Fibroblast of villous mesenchyme (primary cell): ENCODE data around the gene ACY1. TPM values are rescaled to one million over a fixed set of nuclear protein-coding genes. Genes with fewer than 3 reads are reported as not detected.

Experiments used
- DNase-seq: peaks from one replicate; pipeline ENCODE4 v3.0.0-alpha.2; 2010; ENCODE audit warnings: low read depth
- H3K4me3 ChIP-seq: 2 replicates; pipeline ENCODE4 v1.5.1; 2011; ENCODE audit warnings: low read depth, mild to moderate bottlenecking, low read length
- total RNA-seq: library from RNA; depleted of rRNA; stranded (reverse); fragments of >200 nt; gene quantifications from 2 replicates; pipeline ENCODE4 v1.2.3, GENCODE V29; 2012
- TF ChIP-seq, protein P1 (sequence below): IDR thresholded peaks from 2 replicates; pipeline ENCODE4 v1.5.1; 2012; ENCODE audit warnings: low read depth, mild to moderate bottlenecking, low read length; ENCODE audit not compliant: insufficient read depth

Gene ACY1
- total RNA-seq, 1 donor: 23.3 TPM

DNA sequence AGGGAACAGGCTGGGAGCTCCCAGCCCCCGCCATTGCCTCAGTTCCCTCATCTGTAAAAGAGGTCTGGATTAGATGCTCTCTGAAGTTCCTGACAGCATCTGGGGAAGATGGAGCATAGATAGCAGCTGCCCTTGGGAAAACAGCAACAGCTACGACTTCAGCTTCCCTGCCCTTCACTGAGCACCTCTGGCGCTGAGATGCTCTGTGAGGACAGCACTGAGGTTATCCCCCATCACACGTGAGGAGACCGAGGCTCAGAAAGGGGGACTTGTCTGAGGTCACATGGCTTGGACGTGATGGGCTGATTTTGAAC, 23.4 kb downstream of the ACY1 start:
- no peak for DNase-seq
- no peak overlapping the region for H3K4me3 ChIP-seq
- TF ChIP-seq, protein P1, sequence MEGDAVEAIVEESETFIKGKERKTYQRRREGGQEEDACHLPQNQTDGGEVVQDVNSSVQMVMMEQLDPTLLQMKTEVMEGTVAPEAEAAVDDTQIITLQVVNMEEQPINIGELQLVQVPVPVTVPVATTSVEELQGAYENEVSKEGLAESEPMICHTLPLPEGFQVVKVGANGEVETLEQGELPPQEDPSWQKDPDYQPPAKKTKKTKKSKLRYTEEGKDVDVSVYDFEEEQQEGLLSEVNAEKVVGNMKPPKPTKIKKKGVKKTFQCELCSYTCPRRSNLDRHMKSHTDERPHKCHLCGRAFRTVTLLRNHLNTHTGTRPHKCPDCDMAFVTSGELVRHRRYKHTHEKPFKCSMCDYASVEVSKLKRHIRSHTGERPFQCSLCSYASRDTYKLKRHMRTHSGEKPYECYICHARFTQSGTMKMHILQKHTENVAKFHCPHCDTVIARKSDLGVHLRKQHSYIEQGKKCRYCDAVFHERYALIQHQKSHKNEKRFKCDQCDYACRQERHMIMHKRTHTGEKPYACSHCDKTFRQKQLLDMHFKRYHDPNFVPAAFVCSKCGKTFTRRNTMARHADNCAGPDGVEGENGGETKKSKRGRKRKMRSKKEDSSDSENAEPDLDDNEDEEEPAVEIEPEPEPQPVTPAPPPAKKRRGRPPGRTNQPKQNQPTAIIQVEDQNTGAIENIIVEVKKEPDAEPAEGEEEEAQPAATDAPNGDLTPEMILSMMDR: no peak

DNA sequence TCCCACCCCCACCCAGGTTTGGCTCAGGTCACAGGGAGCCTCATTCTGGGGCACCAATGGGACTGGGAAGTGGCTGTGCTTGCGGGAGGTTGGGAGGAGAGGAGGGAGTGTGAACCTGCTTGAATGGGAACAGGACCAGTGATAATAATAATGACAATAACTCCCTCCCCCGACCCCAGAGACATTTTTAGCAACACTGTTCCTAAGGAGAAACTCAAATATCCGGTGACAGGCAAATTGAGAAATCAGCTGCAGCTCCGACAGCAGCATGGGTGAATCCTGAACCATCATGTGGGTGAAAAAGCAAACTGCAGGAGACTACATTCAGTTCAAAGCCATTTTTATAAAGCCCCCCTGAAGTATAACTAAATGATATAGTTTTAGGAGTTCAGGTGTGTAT, 24.0 kb downstream of the ACY1 start:
- TF ChIP-seq, protein P1: no peak
- no peak overlapping the region for H3K4me3 ChIP-seq
- DNase-seq: no peak

DNA sequence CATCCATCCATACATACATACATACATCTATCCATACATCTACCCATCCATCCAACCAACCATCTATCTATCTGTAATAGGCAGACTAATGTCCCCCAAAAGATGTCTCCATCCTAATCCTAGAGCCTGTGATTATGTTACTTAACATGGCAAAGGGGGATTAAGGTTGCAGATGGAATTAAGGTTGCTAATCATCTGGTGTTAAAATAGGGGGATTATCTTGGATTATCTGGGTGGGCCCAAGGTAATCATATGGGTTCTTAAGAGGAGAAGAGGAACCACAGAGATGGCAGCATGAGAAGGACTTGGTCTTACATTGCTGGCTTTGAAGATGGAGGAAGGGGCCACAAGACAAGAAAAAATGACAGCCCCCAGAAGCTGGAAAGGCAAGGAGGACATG, 27.1 kb downstream of the ACY1 start:
- DNase-seq: no peak
- TF ChIP-seq, protein P1: no peak
- no peak overlapping the region for H3K4me3 ChIP-seq

DNA sequence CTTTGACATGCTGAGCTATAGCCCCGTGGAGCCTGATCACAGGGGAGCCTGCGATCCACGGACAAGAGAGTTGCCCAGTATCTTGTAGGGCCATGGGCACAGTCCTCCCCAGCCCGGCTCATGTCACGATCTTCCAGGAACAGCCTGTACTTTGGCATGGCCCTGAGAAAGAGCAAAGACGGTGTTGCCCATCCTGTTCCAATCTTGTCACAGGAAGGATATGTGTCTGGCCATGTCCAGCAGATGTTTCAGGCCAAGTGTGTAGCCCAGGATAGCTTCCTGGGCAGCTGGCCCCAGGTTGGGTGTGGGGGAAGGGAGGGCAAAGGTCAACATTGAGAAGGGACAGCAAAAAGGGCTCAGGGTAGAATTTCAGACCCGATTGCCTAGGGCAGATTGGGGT, 29.4 kb downstream of the ACY1 start:
- H3K4me3 ChIP-seq: no peak overlapping the region
- no peak for DNase-seq
- TF ChIP-seq, protein P1: no peak

DNA sequence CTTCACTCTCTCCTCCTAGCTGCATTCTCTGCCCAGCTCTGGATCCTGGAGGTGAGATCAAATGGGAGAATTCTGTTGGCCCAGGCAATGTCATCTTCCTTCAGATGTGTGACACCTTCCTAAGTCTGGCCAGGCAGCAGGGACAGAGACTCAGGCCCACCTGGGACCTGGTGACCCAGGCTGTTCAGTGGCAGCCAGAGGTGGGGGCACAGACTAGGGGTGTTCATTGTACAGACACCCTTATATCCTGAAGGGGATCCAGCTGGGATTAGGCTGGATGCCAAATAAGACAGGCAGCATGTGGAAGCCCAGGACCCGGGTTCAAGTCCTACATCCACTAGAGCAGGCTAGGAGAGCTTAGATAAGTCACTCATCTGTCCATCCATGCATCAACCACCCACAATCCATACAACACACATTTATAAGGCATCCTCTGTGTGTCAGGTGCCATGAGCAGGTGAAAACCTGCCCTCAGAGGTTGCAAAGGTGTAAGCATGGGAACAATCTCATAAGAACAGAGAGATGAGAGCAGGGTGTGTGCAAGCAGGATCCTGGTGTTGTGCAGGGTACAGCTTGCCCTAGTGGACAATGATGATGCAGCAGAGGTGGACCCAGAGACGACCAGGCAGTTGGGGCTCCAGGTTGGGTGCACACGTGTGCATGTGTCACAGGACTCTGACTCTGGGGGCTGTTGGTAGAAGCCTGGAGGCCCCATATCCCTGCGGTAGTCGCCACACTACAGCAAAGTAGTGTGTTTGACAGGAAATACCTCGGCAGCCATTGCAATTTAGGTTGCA, 30.7 kb downstream of the ACY1 start:
- no peak overlapping the region for H3K4me3 ChIP-seq
- DNase-seq: no peak
- TF ChIP-seq, protein P1: no peak

DNA sequence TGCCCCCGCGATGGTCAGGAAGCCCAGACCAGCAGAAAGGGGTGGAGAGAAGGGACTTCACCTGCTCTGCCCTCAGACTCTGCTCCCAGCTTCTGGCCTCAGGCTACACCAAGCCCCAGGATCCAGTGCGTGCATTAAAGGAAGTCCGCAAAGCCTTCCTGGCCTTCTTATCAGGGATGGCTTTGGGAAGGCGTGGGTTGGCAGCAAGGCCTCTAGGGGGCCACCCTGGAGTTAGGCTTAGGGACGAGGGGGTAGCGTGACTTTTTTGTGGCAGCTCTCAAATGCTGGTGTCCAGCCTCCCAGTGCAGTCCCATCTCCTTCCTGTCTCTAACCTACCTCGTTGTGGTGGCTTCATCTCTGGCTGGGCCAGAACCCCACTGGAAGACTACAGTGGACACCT, 31.3 kb downstream of the ACY1 start:
- peak; percentile 22 for DNase-seq
- TF ChIP-seq, protein P1: peak; percentile 54

More for the DNA sequence above, 31.3 kb downstream of the ACY1 start:
- H3K4me3 ChIP-seq: no peak overlapping the region
